OCI-LY7 (cell line): ENCODE data around the gene COL18A1. TPM values are rescaled to one million over a fixed set of nuclear protein-coding genes. Genes with fewer than 3 reads are reported as not detected.

Source experiments
- BruUV-seq: library from RNA; stranded (reverse); fragments of 400-500 nt; replicated peaks from 2 replicates; lab custom pipeline; 2021; lab: Mats Ljungman, UMichigan
- CTCF ChIA-PET: fragments of 300-600 bp; sonication (Branson Sonifier 250); formaldehyde crosslinking; loops from one replicate; lab custom pipeline; 2022; ENCODE audit warnings: antibody characterized with exemption; ENCODE audit not compliant: unreplicated experiment; lab: Charles Lee
- POLR2A ChIA-PET: fragments of 300-600 bp; sonication (Branson Sonifier 250); formaldehyde crosslinking; loops from one replicate; lab custom pipeline; 2022; ENCODE audit warnings: antibody characterized with exemption; lab: Charles Lee
- DNase-seq: peaks from one replicate; pipeline ENCODE4 v3.0.0-alpha.2; 2015; ENCODE audit warnings: low spot score
- H2AFZ ChIP-seq: fragments of 200-600 bp; sonication (generic), shearing (Covaris generic); 2 replicates; pipeline ENCODE4 v1.6.1; 2014; ENCODE audit warnings: mild to moderate bottlenecking, antibody characterized with exemption, low read length, moderate library complexity
- H3K27ac ChIP-seq: fragments of 200-600 bp; sonication (generic); 2 replicates; pipeline ENCODE4 v1.5.1; 2014; ENCODE audit warnings: mixed run types, low read depth, mild to moderate bottlenecking, moderate library complexity, low read length, inconsistent platforms; ENCODE audit not compliant: poor library complexity, severe bottlenecking
- H3K36me3 ChIP-seq: fragments of 200-600 bp; sonication (generic); 2 replicates; pipeline ENCODE4 v1.6.1; 2014; ENCODE audit warnings: mild to moderate bottlenecking, antibody characterized with exemption, low read length, moderate library complexity, mixed read lengths; ENCODE audit not compliant: insufficient read depth
- H3K4me1 ChIP-seq: fragments of 200-600 bp; sonication (generic); 2 replicates; pipeline ENCODE4 v1.5.1; 2014; ENCODE audit warnings: mild to moderate bottlenecking, low read length; ENCODE audit not compliant: insufficient read depth, poor library complexity, severe bottlenecking
- H3K4me2 ChIP-seq: fragments of 200-600 bp; sonication (generic); 2 replicates; pipeline ENCODE4 v1.6.1; 2014; ENCODE audit warnings: mild to moderate bottlenecking, low read length
- H3K4me3 ChIP-seq: fragments of 200-600 bp; sonication (generic); 2 replicates; pipeline ENCODE4 v1.5.1; 2014; ENCODE audit warnings: mild to moderate bottlenecking, low read depth, low read length; ENCODE audit not compliant: poor library complexity, severe bottlenecking
- H3K79me2 ChIP-seq: fragments of 200-600 bp; sonication (generic); 2 replicates; pipeline ENCODE4 v1.6.1; 2016; ENCODE audit warnings: low read depth, mild to moderate bottlenecking, low read length, moderate library complexity, mixed read lengths; ENCODE audit not compliant: insufficient read depth
- H3K9me2 ChIP-seq: fragments of 200-600 bp; sonication (generic); 2 replicates; pipeline ENCODE4 v1.6.1; 2016; ENCODE audit warnings: mild to moderate bottlenecking, low read length, mixed read lengths; ENCODE audit not compliant: insufficient read depth
- H3K9me3 ChIP-seq: fragments of 200-600 bp; sonication (generic); 2 replicates; pipeline ENCODE4 v1.6.1; 2014; ENCODE audit warnings: mild to moderate bottlenecking, mixed run types, low read length, mixed read lengths
- H4K20me1 ChIP-seq: fragments of 200-600 bp; sonication (generic); 2 replicates; pipeline ENCODE4 v1.6.1; 2014; ENCODE audit warnings: mild to moderate bottlenecking, antibody characterized with exemption, low read length, moderate library complexity, mixed read lengths; ENCODE audit not compliant: insufficient read depth
- CTCF ChIP-seq: fragments of 200-600 bp; sonication (generic); conservative IDR thresholded peaks from 2 replicates; pipeline ENCODE4 v1.5.1; 2014; ENCODE audit warnings: mild to moderate bottlenecking, antibody characterized with exemption, low read length, moderate library complexity, mixed read lengths
- EZH2phosphoT487 ChIP-seq: fragments of 200-600 bp; sonication (generic); IDR thresholded peaks from 2 replicates; pipeline ENCODE4 v1.6.1; 2018; ENCODE audit warnings: low read depth, borderline replicate concordance, mild to moderate bottlenecking, mixed run types, antibody characterized with exemption, low read length, moderate library complexity, mixed read lengths
- intact Hi-C: fragments of 100-400 bp; cut with micrococcal nuclease; formaldehyde crosslinking; loops from one replicate; pipeline ENCODE4 v1.10.0; 2022; ENCODE audit not compliant: unreplicated experiment
- total RNA-seq, 2 experiments: library from RNA; depleted of rRNA in 1 of 2; stranded (reverse); fragments of >200 nt in 1 of 2; shearing (Covaris generic) in 1 of 2; gene quantifications; 2 replicates each; pipeline ENCODE4 v1.2.3, GENCODE V29; 2014 to 2022

The COL18A1 gene
- total RNA-seq, 2 experiments from 2014 or later, result 0.23 to 7.4 TPM

DNA sequence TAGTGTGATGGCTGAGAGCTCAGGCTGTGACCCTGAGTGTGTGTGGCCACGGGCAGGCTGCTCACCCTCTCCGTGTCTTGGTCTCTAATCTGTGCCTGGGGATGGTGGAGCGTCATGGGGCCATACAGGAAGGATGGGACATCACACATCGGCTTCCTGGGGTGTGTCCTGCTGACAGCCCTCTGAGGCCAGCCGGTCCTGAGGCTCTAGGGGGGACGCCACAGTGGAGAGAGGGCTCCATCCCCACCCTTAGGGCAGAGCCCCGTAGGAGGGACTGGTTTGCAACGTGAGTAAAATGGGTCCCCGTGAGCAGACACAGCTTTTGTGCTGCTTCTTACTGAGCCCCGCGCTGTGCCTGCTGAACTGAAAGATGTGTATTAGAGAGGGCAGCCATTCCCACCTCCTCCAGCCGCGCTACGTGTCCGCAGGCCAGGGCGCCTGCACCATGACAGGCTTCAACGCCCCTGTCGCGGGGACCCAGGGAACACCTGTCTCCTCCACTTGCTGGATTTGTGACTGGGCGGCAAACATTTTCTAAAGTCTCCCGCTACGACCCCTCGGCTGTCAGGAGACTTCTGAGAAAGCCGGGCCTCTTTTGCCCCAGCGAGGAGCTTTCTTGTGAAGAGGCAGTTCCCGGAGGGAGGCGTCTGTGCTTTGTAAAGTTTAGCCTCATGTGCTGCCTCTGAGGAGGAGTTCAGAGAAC is 8.1 kb downstream of the COL18A1 start:
- no peak overlapping the region for H3K4me3 ChIP-seq
- no peaks in the 10 kb centered on the region for H3K9me2 ChIP-seq
- no peaks in the 10 kb centered on the region for H4K20me1 ChIP-seq
- no peak overlapping the region for H3K27ac ChIP-seq
- no peak overlapping the region for H3K4me2 ChIP-seq
- no peak for DNase-seq
- no peaks in the 10 kb centered on the region for H3K9me3 ChIP-seq
- no peaks in the 10 kb centered on the region for H3K4me1 ChIP-seq
- POLR2A ChIA-PET, result no interaction called here
- H3K36me3 ChIP-seq, result no peaks in the 10 kb centered on the region
- TF ChIP-seq CTCF (no peak), EZH2phosphoT487 (no peak)
- no peaks in the 10 kb centered on the region for H3K79me2 ChIP-seq
- no TSS peak for BruUV-seq
- intact Hi-C loops, result no loop called here
- no peak overlapping the region for H2AFZ ChIP-seq
- CTCF ChIA-PET, result no interaction called here

DNA sequence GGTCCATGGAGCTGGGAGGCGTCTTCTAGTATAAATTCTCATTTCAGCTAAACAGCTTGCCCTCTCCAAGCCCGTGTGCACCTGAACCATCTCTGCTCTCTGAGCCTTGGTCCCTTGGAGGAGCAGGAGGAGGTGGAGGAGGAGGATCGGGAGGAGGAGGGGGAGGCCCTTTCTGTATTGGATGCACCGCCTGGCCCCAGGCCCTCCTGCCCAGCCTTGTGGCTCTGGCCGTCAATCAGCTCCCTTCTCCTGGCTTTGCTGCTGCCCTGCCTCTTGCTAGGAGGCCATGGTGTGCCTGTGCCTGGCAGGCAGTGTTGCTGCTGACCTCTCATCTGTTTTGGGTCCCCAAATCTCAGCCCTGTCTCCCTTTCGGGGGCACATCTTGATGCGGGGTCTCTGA is 9.0 kb downstream of the COL18A1 start:
- no peak for DNase-seq
- no TSS peak for BruUV-seq
- H3K36me3 ChIP-seq, result no peaks in the 10 kb centered on the region
- H3K4me3 ChIP-seq, result no peak overlapping the region
- H3K27ac ChIP-seq, result no peak overlapping the region
- H3K9me2 ChIP-seq, result no peaks in the 10 kb centered on the region
- intact Hi-C loops, result no loop called here
- no peaks in the 10 kb centered on the region for H3K4me1 ChIP-seq
- TF ChIP-seq EZH2phosphoT487 (no peak), CTCF (no peak)
- CTCF ChIA-PET, result no interaction called here
- H3K9me3 ChIP-seq, result no peaks in the 10 kb centered on the region
- POLR2A ChIA-PET, result no interaction called here
- no peak overlapping the region for H3K4me2 ChIP-seq
- no peaks in the 10 kb centered on the region for H3K79me2 ChIP-seq
- H4K20me1 ChIP-seq, result no peaks in the 10 kb centered on the region
- H2AFZ ChIP-seq, result no peak overlapping the region

GRCh38 chr21:45414396-45415187 is 9.6 kb downstream of the COL18A1 start:
- H3K4me3 ChIP-seq, result no peak overlapping the region
- H4K20me1 ChIP-seq, result no peaks in the 10 kb centered on the region
- intact Hi-C loops, result no loop called here
- CTCF ChIA-PET, result no interaction called here
- POLR2A ChIA-PET, result no interaction called here
- no peaks in the 10 kb centered on the region for H3K79me2 ChIP-seq
- no peak overlapping the region for H2AFZ ChIP-seq
- no peak overlapping the region for H3K4me2 ChIP-seq
- H3K27ac ChIP-seq, result no peak overlapping the region
- no peaks in the 10 kb centered on the region for H3K9me2 ChIP-seq
- no peaks in the 10 kb centered on the region for H3K4me1 ChIP-seq
- H3K9me3 ChIP-seq, result no peaks in the 10 kb centered on the region
- BruUV-seq, result no TSS peak
- TF ChIP-seq CTCF (no peak), EZH2phosphoT487 (no peak)
- no peaks in the 10 kb centered on the region for H3K36me3 ChIP-seq
- no peak for DNase-seq
